ENCODE data around the gene FUT7. TPM values are rescaled to one million over a fixed set of nuclear protein-coding genes. Genes with fewer than 3 reads are reported as not detected.

Gene FUT7
- total and polyA plus RNA-seq, 2 of the 13 experiments (the other 11 are each of a cell fraction or from before 2014, with no cell fraction given), result 0.05 TPM; not detected in 1

- ChIA-PET POLR2A (no interaction called here), CTCF (ENCODE audit: low intra/inter-chr PET ratio, low total read pairs) (no interaction called here)
- intact Hi-C loops (cut with micrococcal nuclease; ENCODE audit: unreplicated experiment), result no loop called here
- Histone ChIP-seq H3K4me2 (ENCODE audit: low read depth, low read length) (no peak overlapping the region), H3K36me3 (replicated peaks in 1 of 2; ENCODE audit: control insufficient read depth in 1 of 2, insufficient read depth in 2 of 2, low read length in 2 of 2) (no peaks in the 10 kb centered on the region), H3K79me2 (ENCODE audit: insufficient read depth, low read length) (no peaks in the 10 kb centered on the region), H4K20me1 (ENCODE audit: insufficient read depth, low read length) (no peaks in the 10 kb centered on the region), H3K4me3 (replicated peaks in 1 of 3; ENCODE audit: insufficient read depth in 1 of 3, low read depth in 2 of 3, low read length in 3 of 3) (no peak overlapping the region), H3K27me3 (ENCODE audit: control insufficient read depth in 1 of 2, insufficient read depth in 2 of 2, low read length in 2 of 2) (no peaks in the 10 kb centered on the region), H3K27ac (ENCODE audit: extremely low read length, insufficient read depth, low read length) (no peak overlapping the region), H3K9ac (ENCODE audit: insufficient read depth, low read depth, low read length) (no peak overlapping the region), H3K9me3 (ENCODE audit: low read length) (peaks cover 4% of the 10 kb centered on the region; the same call in 1 of the 2 replicates), H3K4me1 (ENCODE audit: insufficient read depth, low read length) (peaks cover 14% of the 10 kb centered on the region), H2AFZ (ENCODE audit: low read length) (no peak overlapping the region)
- no TSS peak for BruUV-seq (replicated peaks)
- DNase-seq (ENCODE audit: low spot score), result no peak
- ATAC-seq, result no peak
- WGBS (ENCODE audit: low lambda C conversion rate), result 86% methylated on average over 20 of the region's 24 CpGs
- TF ChIP-seq ZNF512B (CRISPR knock-in tag; IDR thresholded peaks at IDR 0.05; ENCODE audit: borderline replicate concordance) (no peak), TARDBP (CRISPR knock-in tag; IDR thresholded peaks at IDR 0.05) (no peak), ZNF513 (CRISPR knock-in tag; conservative IDR thresholded peaks at IDR 0.05) (no peak), HNRNPL (IDR thresholded peaks at IDR 0.05; ENCODE audit: low read depth, low read length) (peak; percentile 60; the same call in 1 of the 2 replicates), SALL2 (CRISPR knock-in tag; IDR thresholded peaks at IDR 0.05) (no peak), XBP1 (CRISPR knock-in tag; IDR thresholded peaks at IDR 0.05) (no peak)
- in situ Hi-C loops (cut with HindIII; ENCODE audit: extremely low pct_ligation_motif_present, low pct_unique_long_range_greater_than_20kb), result no loop called here
- no peak for FAIRE-seq
Observed at GRCh38 chr9:137006116-137007003, 25.5 kb downstream of the FUT7 start.
